Hepatocyte (in vitro differentiated cells): ENCODE data around the gene SMC6. TPM values are rescaled to one million over a fixed set of nuclear protein-coding genes. Genes with fewer than 3 reads are reported as not detected.

Source experiments
- DNase-seq: peaks from one replicate; pipeline ENCODE4 v3.0.0-alpha.2; 2016; ENCODE audit warnings: low spot score
- H2AFZ ChIP-seq: fragments of 200-600 bp; sonication (generic); 2 replicates; pipeline ENCODE4 v1.6.0; 2016; ENCODE audit warnings: antibody characterized with exemption, mild to moderate bottlenecking
- H3K27ac ChIP-seq: fragments of 200-600 bp; sonication (generic); 2 replicates; pipeline ENCODE4 v1.5.1; 2016; ENCODE audit warnings: mild to moderate bottlenecking
- H3K27me3 ChIP-seq: fragments of 200-600 bp; sonication (generic); 2 replicates; pipeline ENCODE4 v1.6.1; 2016
- H3K36me3 ChIP-seq: fragments of 200-600 bp; sonication (generic); replicated peaks from 2 replicates; pipeline ENCODE4 v1.5.1; 2016; ENCODE audit warnings: low read depth; ENCODE audit not compliant: insufficient read depth
- H3K4me1 ChIP-seq: fragments of 200-600 bp; sonication (generic); 2 replicates; pipeline ENCODE4 v1.5.1; 2016; ENCODE audit warnings: mild to moderate bottlenecking, moderate library complexity; ENCODE audit not compliant: insufficient read depth
- H3K4me2 ChIP-seq: fragments of 200-600 bp; sonication (generic); 2 replicates; pipeline ENCODE4 v1.6.0; 2016
- H3K4me3 ChIP-seq: fragments of 200-600 bp; sonication (generic); 2 replicates; pipeline ENCODE4 v1.5.1; 2016; ENCODE audit warnings: mild to moderate bottlenecking
- H3K79me2 ChIP-seq: fragments of 200-600 bp; sonication (generic); 2 replicates; pipeline ENCODE4 v1.6.0; 2017; ENCODE audit warnings: mild to moderate bottlenecking
- H3K9me2 ChIP-seq: fragments of 200-600 bp; sonication (generic); replicated peaks from 2 replicates; pipeline ENCODE4 v1.6.0; 2017; ENCODE audit warnings: mild to moderate bottlenecking; ENCODE audit not compliant: insufficient read depth
- H3K9me3 ChIP-seq: fragments of 200-600 bp; sonication (generic); 2 replicates; pipeline ENCODE4 v1.5.1; 2016; ENCODE audit warnings: low read depth, mild to moderate bottlenecking
- H4K20me1 ChIP-seq: fragments of 200-600 bp; sonication (generic); 2 replicates; pipeline ENCODE4 v1.6.0; 2016; ENCODE audit warnings: mild to moderate bottlenecking; ENCODE audit not compliant: insufficient read depth, poor library complexity, severe bottlenecking
- EZH2 ChIP-seq: fragments of 200-600 bp; sonication (generic); IDR thresholded peaks from 2 replicates; pipeline ENCODE4 v1.6.1; 2016; ENCODE audit warnings: antibody characterized with exemption, mild to moderate bottlenecking, borderline replicate concordance
- EZH2phosphoT487 ChIP-seq: fragments of 200-600 bp; sonication (generic); IDR thresholded peaks from one replicate; pipeline ENCODE4 v1.6.1; 2018; ENCODE audit warnings: antibody characterized with exemption, mild to moderate bottlenecking, low read depth, moderate library complexity; ENCODE audit not compliant: unreplicated experiment, severe bottlenecking
- WGBS: methylation state at CpG from one replicate; pipeline ENCODE4 v1.1.6; 2016; ENCODE audit warnings: low lambda C conversion rate; ENCODE audit errors: missing lambda C conversion rate; 5-methylcytosine and 5-hydroxymethylcytosine counted together
- polyA plus RNA-seq: library from polyadenylated mRNA; unstranded; fragments of >200 nt; fragmentation: Nextera tagmentation; extraction: Ambion mirVana; gene quantifications from 2 replicates; pipeline ENCODE4 v1.2.1, GENCODE V29; 2016
- total RNA-seq: library from RNA; depleted of rRNA; stranded (reverse); fragments of >200 nt; gene quantifications from 2 replicates; pipeline ENCODE4 v1.2.3, GENCODE V29; 2014
- TF ChIP-seq, protein P1 (sequence below): fragments of 200-600 bp; sonication (generic); IDR thresholded peaks from 2 replicates; pipeline ENCODE4 v1.5.1; 2016; ENCODE audit warnings: antibody characterized with exemption, mild to moderate bottlenecking; ENCODE audit not compliant: poor library complexity

Gene SMC6
- total and polyA plus RNA-seq, 2 experiments from 2014 or later: 8.9 to 13.4 TPM

DNA sequence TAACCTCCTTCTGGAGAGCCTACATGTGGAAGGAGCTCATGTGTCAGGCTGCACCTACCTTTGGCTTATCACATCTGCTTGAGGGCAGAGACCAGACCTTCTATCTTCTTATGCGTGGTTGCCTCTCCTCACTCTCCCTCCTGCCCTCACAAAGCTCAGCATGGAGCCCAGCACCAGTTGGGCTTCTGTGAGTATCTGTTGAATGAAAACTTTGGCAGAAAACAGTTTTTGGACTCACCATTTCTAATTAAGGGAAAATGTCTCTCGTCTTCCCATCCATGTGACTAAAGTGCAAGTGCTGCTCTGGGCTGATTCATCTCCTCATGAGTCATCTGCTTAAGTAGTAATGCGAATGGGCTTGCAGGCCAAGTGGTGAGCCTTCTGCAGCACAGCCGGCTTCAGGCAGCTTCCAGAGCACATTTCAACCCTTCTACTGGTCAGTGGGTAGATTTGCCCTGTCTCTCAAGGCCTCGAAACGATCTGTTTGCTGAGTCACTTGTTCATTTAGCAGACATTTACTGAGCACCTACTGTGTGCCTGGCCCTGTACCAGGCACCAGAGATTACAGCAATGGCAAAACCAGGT, 110.5 kb downstream of the SMC6 start:
- Histone ChIP-seq H3K36me3 (no peaks in the 10 kb centered on the region), H3K27me3 (no peaks in the 10 kb centered on the region), H3K4me2 (no peak overlapping the region), H2AFZ (peak overlapping the region; percentile 5), H3K4me3 (no peak overlapping the region), H3K4me1 (peaks cover 18% of the 10 kb centered on the region), H3K79me2 (no peaks in the 10 kb centered on the region), H3K9me2 (no peaks in the 10 kb centered on the region), H3K27ac (peak overlapping the region; percentile 42), H3K9me3 (no peaks in the 10 kb centered on the region), H4K20me1 (no peaks in the 10 kb centered on the region)
- 67% methylated on average over 6 of the region's 6 CpGs for WGBS
- TF ChIP-seq, protein P1, sequence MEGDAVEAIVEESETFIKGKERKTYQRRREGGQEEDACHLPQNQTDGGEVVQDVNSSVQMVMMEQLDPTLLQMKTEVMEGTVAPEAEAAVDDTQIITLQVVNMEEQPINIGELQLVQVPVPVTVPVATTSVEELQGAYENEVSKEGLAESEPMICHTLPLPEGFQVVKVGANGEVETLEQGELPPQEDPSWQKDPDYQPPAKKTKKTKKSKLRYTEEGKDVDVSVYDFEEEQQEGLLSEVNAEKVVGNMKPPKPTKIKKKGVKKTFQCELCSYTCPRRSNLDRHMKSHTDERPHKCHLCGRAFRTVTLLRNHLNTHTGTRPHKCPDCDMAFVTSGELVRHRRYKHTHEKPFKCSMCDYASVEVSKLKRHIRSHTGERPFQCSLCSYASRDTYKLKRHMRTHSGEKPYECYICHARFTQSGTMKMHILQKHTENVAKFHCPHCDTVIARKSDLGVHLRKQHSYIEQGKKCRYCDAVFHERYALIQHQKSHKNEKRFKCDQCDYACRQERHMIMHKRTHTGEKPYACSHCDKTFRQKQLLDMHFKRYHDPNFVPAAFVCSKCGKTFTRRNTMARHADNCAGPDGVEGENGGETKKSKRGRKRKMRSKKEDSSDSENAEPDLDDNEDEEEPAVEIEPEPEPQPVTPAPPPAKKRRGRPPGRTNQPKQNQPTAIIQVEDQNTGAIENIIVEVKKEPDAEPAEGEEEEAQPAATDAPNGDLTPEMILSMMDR: no peak
- DNase-seq: peak; percentile 76

DNA sequence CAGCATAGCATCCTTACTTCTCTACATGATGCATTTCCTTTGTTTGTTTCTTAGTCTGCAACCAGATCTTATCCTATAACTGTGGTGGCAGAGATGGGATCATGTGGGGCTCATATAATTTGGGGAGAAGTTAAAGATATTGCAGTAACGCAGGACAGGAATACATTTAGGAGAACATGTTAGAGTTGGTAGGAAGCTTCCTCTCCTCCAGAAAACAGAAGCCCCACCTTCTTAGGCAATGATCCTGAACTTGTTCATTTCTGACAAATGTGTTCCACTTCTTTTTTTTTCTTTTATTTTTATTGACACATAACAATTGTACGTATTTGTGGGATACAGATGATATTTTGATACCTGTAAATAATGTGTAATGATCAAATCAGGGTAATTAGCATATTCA, 113.2 kb downstream of the SMC6 start:
- WGBS: 93% methylated on average over 2 of the region's 2 CpGs
- Histone ChIP-seq H3K79me2 (no peaks in the 10 kb centered on the region), H3K4me2 (no peak overlapping the region), H3K36me3 (no peaks in the 10 kb centered on the region), H3K27ac (no peak overlapping the region), H4K20me1 (no peaks in the 10 kb centered on the region), H3K4me3 (no peak overlapping the region), H2AFZ (no peak overlapping the region), H3K9me3 (no peaks in the 10 kb centered on the region), H3K27me3 (no peaks in the 10 kb centered on the region), H3K4me1 (peaks cover 4% of the 10 kb centered on the region), H3K9me2 (no peaks in the 10 kb centered on the region)
- TF ChIP-seq EZH2 (no peak), EZH2phosphoT487 (no peak)
- no peak for DNase-seq

DNA sequence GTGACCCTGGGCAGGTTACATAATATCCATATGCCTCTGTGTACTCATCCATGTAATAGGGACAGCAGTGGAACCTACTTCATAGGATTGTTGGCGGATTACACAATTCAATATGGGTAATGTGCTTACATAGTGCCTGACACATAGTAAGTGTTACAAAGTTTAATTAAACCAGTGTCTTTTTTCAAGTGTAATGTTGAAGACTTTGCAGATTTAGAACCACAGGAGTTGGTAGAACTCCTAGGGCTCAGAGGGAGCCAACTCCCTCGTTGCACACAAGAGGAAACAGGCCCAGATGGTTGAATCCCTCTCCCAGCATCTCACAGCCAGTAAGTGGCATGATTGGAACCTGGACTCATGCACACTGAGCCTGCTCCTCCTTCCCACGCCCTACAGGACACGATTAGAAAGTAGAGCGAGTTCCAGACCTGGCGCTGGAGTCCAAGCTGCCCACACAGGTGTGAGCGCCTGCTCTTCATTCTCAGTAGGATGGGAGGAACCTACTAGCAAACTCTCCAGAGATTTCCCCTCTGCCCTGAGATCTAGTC, 115.3 kb downstream of the SMC6 start:
- no peak overlapping the region for H3K27ac ChIP-seq
- H2AFZ ChIP-seq: no peak overlapping the region
- DNase-seq: no peak
- H3K4me1 ChIP-seq: no peaks in the 10 kb centered on the region
- H3K9me2 ChIP-seq: no peaks in the 10 kb centered on the region
- H3K4me3 ChIP-seq: no peak overlapping the region
- 93% methylated on average over 7 of the region's 7 CpGs for WGBS
- H3K79me2 ChIP-seq: no peaks in the 10 kb centered on the region
- H3K36me3 ChIP-seq: no peaks in the 10 kb centered on the region
- no peaks in the 10 kb centered on the region for H3K27me3 ChIP-seq
- no peak overlapping the region for H3K4me2 ChIP-seq
- H4K20me1 ChIP-seq: no peaks in the 10 kb centered on the region
- TF ChIP-seq, protein P1: no peak
- no peak for TF ChIP-seq EZH2
- TF ChIP-seq EZH2phosphoT487: no peak
- no peaks in the 10 kb centered on the region for H3K9me3 ChIP-seq

DNA sequence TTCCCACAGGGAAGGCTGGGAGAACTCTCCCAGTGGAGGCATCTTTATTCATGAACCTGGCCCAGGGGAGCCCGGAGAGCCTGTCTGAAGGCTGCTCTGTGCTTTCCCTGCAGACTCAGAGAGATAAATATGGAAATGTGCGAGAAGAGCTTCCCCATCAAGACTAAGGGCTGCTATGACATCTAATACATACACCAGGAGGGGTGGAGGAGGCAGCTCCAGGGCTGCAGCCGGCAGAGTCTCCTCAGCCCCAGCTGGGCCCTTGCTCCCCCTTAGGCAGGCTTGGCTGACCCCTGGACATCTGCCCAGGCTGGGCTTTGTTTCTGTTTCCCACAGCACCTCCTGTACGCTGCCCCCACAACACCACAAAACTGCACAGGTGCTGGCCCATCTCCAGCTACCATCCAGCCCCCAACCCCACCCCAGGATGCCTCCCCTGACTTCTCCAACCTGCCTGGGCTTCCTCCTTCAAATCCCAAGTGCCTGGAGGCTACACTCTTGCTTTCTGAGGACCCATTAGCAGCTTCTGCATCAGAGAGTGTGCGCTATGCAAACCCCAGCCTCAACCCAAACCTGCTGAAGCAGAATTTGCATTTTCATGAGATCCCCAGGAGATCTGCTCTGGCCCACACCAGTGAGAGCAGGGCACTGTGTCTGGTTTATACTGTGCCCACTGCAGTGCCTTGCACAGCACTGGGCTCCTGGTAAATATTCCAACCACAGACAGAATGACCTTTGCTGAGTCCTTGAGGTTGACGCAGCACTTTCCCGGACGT, 116.3 kb downstream of the SMC6 start:
- TF ChIP-seq EZH2 (no peak), EZH2phosphoT487 (no peak)
- TF ChIP-seq, protein P1: no peak
- H3K27me3 ChIP-seq: no peaks in the 10 kb centered on the region
- H3K9me3 ChIP-seq: no peaks in the 10 kb centered on the region
- H3K9me2 ChIP-seq: no peaks in the 10 kb centered on the region
- WGBS: 80% methylated on average over 8 of the region's 8 CpGs
- H3K4me1 ChIP-seq: no peaks in the 10 kb centered on the region
- no peaks in the 10 kb centered on the region for H3K36me3 ChIP-seq
- no peak for DNase-seq
- no peak overlapping the region for H2AFZ ChIP-seq
- H3K4me3 ChIP-seq: no peak overlapping the region
- H3K27ac ChIP-seq: no peak overlapping the region
- H3K79me2 ChIP-seq: no peaks in the 10 kb centered on the region
- no peak overlapping the region for H3K4me2 ChIP-seq
- no peaks in the 10 kb centered on the region for H4K20me1 ChIP-seq
